Renal cortex interstitium (tissue), 11 donors: ENCODE results near the gene CRYBA1. TPM values are rescaled to one million over a fixed set of nuclear protein-coding genes. Genes with fewer than 3 reads are reported as not detected.
"Not testable (repeated sequence)": the region's sequence is repeated elsewhere in the genome, so short reads cannot be mapped to it uniquely, and the experiment has no call there.

Experiments used
- DNase-seq, 11 donors: peaks; one replicate each; pipeline ENCODE4 v3.0.0-alpha.2; 2013; ENCODE audit warnings: low read depth in 9 of 11, low spot score in 4 of 11; ENCODE audit errors: extremely low read depth in 1 of 11
- polyA plus RNA-seq, 3 donors: library from polyadenylated mRNA; unstranded; fragments of 120-200 nt; gene quantifications; one replicate each; pipeline ENCODE4 v1.2.1, GENCODE V29; 2013; ENCODE audit not compliant: insufficient read length in 3 of 3

The CRYBA1 gene
- polyA plus RNA-seq, 3 donors, result not detected

DNA sequence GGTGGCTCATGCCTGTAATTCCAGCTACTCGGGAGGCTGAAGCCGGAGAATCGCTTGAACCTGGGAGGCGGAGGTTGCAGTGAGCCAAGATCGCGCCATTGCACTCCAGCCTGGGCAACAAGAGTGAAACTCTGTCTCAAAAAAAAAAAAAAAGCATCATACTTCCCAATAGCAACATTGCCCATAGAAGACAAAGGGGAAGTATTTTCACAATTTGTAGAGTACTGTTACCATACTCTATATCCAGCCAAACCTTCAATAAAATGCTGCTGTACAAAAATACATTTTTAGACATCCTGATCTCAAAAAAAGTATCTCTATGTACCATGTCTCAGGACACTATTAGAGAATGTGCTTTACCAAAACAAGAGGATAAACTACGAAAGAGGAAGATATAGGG is 11.7 kb upstream of the CRYBA1 start:
- not testable (repeated sequence) for DNase-seq

DNA sequence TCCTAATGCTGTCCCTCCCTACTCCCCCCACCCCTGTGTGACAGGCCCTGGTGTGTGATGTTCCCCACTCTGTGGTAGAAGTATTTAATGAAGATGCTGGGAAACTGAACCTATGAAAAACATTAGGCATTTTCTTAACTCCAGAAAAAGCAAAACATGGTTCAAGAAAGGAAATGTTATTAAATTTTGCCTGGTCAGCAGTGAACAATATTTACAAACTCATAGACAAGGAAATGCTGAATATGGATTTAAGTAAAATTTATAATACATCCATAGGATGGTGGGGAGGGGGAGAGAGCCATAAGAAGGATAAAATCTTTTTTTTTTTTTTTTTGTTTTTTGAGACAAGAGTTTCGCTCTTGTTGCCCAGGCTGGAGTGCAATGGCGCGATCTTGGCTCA is 10.8 kb upstream of the CRYBA1 start:
- DNase-seq, result no peak

DNA sequence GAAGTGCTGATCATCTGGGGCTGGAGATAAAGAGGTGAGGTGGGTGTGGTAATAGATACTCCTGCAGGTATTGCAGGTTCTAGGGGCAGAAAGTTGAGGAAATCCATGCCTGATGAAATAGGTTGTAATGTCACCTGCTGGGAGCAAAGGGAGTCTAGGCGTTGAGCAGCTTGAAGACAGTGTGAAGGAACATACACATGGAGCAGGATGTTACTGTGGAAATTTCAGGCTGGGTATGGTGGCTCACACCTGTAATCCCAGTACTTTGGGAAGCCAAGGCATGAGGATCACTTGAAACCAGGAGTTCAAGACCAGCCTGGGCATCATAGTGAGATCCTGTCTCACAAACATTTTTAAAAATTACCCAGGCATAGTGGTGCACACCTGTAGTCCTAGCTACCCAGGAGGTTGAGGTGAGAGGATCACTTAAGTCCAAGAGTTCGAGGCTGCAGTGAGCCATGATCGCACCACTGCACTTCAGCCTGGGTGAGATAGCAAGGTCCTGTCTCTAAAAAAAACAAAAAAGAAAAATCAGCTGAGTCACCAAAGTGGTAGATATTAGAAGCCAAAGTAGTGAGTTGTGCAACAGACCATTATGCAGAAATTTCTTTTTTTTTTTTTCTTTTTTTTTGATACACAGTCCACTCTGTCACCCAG is 9.1 kb upstream of the CRYBA1 start:
- no peak for DNase-seq

DNA sequence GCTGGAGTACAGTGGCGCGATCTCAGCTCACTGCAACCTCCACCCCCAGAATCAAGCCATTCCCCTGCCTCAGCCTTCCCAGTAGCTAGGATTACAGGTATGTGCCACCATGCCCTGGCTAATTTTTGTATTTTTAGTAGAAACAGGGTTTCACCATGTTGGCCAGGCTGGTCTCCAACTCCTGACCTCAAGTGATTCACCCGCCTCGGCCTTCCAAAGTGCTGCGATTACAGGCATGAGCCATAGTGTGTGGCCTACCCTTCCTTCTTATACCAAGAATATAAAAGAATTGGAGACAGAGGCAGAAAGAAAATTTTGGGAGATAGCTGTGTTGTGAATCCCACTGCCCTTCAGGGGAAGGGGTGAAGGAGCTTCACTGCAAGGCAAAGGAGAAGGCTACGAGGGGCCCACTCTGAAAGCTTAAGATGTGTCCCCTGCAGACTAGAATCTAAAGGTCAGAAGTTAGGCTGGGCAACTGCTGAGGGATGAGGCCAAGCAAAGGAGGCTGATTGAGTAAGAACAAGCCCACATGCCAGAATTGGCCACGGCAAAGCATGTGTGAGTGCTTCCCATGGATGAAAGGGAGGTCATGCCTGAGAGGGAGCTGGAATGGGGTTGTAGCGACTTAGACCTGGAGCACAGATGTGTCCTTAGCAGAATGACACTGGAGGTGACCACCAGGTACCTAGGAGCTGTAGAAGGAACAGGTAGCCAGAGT is 8.4 kb upstream of the CRYBA1 start:
- DNase-seq, result no peak

DNA sequence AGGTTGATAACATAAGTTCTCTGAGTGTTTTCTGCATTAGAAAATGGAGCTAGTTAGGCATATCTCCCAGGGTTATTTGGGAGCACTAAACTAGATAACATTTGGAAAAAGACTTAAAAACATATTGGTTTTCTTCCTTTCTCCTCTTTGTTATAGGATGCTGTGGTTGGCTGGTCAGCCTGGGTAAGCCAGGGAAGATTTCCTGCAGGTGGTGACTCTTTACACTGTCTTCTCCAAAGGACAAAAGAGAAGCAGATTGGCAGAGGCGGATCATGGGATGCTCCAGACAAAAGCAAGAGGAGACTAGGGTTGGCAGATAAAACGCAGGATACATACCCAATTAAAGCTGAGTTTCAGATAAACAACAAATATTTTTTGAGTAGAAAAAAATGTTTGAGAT is 6.2 kb upstream of the CRYBA1 start:
- no peak for DNase-seq

DNA sequence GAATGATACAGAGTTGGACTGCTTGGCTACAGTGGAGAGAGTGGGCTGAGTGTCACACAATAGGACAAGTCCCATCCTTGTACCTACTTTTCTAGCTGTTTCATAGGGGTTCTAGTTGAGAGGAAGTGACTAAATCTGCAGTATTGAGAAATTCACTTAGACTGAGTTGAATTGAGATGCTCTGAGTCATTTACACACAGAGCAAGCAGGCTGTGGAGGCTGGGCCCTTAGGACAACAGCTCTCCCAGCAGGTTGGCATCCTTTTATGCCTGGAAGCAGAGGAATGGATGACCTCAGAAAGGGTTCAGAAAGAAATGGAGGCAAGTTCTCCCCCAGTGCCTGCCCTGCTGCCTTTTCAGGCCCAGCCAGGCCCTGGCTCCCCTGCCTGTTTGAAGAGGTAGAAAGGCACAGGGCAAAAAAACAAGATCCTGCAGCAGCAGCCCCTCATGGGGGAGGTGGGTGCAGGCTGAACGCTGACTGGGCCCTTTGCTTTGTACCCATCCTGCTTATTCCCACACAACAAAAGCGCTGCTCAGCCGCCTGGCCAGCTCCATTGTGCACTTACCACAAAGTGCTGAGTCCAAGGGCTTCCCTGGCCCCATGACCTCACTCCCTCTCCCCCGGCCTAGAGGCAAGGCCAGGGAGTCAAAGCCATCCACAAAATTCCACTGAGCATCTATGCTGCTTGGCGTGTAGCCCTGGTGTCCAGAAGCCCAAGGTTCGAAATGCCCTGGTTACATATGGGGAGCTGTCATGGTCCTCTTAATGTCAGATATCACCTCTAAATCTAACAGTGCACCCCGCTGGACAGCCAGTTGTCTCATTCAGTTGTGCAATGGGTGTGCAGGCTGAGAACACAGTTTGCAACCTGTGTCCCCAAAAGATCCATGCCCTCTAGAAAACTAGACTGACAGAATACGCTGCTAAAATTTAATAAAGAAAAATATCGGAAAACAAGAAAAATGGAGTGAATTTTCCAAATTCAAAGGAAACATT is 5.4 kb upstream of the CRYBA1 start:
- DNase-seq, result no peak

DNA sequence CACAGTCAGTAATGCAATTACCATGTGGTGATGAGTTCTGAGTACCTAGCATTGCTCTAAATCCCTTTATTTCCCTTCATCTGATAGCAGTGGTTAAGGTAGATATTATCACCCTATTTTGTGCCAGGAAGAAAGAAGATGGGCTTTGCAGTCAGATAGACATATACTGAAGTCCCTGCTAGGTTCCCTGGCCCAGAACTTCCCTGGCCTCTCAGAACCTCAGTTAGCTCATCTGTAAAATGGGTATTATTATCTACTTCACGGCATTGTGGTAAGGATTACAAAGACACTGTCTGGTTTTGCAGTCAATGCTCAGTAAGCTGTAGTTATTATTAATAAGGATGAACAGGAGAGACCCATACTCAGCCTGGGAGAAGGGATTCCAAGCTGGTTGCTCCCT is 4.6 kb upstream of the CRYBA1 start:
- no peak for DNase-seq

DNA sequence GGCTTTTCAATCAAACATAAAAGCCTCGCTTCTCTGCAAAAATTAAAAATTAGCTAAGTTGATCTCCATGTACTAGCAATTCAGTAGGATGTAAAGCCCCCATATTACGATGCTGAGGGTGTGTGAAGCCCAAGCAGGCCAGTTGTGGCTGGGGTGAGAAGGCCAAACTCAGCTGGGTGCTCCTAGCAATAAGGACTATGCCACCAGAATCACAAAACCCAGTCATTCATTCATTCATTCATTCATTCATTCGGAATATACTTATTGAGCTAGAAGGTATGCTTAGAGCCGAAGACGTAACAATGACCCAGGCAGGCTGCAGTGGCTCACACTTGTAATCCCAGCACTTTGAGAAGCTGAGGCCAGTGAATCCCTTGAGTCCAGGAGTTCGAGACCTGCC is 3.9 kb upstream of the CRYBA1 start:
- DNase-seq, result no peak

DNA sequence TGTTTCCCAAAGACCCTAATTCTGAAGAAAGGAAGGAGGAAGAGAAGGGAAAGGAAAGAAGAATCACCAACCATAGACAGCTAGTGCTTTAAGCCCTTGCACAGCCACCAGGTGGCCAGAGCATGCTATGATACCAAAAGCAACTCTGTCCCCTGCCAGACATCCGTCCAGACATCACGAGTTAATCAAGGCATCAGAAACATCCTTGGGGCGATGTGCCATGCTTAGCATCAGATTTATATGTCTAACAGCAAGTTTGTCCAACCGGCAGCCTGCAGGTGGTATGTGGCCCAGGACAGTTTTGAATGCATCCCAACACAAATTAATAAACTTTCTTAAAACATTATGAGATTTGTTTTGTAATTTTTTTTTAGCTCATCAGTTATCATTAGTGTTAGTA is 2.9 kb upstream of the CRYBA1 start:
- no peak for DNase-seq

DNA sequence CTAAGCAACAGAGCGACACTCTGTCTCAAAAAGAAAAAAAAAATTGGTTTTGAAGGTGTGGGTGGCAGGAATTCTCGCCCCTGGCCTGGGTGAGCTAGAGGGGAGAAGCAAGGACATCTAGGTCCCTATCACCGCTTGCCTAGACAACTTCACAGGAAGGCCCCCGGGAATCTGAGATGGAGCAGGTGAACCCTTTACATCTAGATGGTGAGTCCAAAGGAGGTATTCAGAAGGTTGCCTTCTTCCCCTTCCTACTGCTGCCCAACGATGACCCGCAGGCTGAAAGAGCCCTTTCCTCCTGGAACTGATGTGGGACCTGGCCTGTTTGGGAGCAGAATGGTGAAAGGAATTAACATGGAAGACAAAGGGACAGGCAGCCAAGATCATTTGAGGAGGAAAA is 1.3 kb upstream of the CRYBA1 start:
- no peak for DNase-seq

DNA sequence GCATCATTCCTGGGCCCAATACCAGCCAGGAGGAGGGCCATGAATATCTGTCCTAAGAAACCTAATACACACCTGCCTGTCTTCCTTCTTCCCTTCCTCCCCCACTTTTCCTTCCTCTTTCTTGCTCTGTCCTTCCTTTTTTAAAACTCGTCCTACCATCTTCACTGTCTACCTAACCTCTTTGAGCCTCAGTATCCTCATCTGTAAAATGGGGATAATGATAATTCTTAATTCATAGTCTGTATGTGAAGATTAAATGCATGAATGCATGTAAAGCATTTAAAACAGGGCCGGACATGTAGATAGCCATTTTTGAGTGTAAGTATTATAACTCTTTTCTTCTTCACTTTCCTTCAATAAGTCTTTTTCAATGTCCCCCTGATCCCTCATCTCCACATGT is 560 bp downstream of the CRYBA1 start:
- no peak for DNase-seq

DNA sequence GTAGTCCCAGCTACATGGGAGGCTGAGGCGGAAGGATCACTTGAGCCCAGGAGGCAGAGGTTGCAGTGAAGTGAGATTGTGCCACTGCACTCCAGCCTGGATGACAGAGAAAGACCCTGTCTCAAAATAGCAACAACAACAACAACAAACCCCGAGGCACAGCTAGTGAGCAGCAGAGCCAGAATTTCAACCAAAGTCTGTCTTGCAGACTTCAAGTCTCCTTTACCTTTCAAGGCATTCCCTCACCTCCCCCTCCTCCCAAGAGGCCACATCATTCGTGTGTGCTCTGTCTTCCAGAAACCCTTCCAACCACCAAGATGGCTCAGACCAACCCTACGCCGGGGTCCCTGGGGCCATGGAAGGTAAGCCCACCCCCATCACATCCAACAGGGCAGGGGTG is 2.2 kb downstream of the CRYBA1 start:
- DNase-seq, result no peak

DNA sequence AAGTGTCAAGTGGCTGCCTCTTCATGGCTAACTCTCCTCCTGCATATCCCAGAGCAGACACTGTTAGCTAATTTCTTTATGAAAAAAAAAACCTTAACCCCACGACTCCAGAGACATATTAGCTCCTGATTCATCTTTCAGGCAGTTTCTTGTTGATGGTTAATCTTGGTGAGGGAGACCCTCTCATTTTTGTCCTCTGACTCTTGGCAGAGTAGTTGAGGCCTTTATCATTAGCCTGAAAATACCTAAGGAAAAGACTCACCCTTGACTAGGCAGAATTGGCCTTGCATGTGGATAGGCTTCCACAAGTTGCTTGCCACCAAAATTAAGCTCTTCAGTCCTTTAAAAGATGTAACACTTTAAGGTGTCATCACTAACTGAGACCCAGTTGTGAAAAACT is 4.0 kb downstream of the CRYBA1 start:
- no peak for DNase-seq

DNA sequence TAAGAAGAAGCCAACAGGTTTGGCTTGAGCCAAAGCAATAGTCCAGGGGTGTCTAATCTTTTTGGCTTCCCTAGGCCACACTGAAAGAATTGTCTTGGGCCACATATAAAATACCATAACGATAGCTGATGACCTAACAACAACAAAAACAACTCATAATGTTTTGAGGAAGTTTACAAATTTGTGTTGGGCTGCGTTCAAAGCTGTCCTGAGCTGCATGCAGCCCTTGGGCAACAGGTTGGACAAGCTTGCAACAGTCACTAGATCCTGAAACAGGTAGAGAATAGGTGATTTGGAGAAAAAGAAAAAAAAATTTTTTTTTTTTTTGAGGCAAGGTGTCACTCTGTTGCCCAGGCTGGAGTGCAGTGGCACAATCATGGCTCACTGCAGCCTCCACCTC is 4.5 kb downstream of the CRYBA1 start:
- no peak for DNase-seq

DNA sequence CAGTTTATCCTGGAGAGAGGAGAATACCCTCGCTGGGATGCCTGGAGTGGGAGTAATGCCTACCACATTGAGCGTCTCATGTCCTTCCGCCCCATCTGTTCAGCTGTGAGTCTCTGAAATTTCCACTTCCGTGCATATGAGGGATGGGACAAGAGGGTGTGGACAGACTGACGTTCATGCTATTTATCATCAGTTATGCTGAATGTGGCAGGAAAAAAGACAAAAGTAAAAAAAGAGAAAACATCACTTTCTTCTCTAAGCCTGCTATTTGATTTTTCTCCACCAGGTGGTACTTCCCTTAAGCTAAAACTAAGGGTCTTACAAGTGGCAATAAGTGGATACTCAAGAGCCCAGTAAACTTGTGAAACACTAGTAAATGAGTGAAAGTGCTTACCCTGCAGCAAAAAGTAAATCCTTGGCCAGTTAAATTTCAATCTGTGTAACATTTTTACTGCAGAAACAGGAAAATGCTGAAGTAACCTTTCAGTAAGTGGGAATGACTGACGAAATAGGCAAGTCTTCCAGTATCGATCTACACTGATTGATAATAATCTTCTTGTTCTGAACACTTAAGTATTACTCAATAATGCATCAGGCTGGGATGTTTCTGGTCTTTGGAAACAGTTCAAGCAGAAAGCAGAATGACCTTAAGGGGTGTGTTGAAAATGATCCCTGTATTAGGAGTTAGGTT is 5.6 kb downstream of the CRYBA1 start:
- peak in 2 of 11 donors; percentile 3 to 5 for DNase-seq

DNA sequence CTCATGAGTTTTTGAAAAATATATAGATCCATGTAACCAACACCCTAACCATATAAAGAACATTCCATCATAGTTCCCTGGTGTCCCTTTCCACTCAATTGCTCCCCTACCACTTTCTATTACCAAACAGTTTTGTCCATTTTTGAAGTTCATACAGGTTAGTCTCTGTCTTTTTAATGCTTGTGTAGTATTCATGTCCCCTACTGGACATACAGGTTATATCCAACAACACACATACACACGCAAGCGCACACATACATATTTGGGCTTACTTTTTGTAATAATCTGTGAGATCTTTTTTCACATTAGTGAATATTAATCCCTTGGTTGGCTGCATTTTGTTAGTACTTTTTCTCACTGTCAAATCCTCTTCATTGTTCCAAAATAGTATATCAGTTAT is 6.4 kb downstream of the CRYBA1 start:
- no peak for DNase-seq

DNA sequence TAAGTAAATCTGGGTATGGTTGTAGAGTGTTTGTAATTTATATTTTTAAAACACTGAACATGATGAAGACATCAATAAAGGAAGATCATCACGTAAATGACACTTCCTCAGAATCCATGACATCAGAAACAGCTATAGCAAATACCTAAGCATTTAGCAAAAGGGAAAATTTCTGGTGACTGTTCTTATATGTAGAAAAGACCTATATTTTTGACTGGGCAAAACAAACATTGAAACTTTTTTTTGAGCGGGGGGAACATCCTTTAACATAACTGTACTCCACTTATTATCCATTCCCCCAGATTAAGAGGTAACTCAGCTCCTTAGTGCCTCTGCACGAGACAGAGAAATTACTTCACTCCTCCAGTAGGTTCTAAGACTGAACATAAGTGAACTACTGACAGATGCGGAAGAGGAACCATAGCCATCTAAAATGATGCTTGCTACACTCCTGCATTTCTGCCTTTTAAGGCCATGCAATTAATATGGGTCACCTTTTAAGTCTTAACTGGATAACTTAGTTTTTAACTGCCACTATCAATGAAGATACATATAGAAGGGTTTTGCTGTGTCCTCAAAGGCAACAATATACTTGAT is 9.4 kb downstream of the CRYBA1 start:
- DNase-seq, result no peak

DNA sequence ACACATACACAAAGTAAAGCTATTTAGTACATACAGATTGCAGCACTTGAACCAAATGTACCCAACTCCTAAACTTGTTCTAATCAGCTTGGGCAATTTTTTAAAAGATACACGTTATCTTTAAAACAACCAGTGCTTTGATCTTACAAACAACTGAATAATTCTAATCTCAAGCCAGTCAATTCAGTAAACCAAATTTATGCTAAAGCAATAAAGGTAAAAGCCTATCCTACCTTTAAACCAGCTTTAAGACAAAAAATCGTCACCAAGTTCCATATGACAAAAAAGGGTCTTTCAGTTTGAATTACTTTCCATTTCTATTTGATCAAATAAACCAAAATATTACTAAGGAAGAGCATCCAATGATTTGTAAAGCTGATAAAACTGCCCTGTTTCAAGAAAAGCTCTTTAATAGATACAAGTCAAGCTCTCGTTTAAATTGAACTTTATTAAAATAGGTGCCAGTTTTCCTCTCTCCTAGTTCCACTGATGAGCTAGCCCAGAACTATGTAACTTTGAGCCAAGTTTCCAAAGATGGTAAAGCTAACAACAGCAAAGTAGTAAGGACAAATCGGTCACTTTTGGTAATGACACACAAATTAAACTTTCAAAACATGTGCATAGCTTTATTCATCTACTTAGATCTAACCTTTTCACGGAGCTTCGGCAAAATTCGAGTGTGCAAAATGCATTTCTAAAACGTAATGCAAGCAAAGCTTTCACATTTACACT is 10.2 kb downstream of the CRYBA1 start:
- DNase-seq, result no peak
